Nasal cavity respiratory epithelium epithelial cell of viscerocranial mucosa (primary cell): ENCODE results near the gene NR1H2. TPM values are rescaled to one million over a fixed set of nuclear protein-coding genes. Genes with fewer than 3 reads are reported as not detected.

Experiments used
- total RNA-seq: library from RNA; depleted of rRNA; stranded (reverse); fragments of >200 nt; gene quantifications from 2 replicates; pipeline ENCODE4 v1.2.3, GENCODE V29; 2014

The NR1H2 gene
- 60.1 and 69.3 TPM in 2 replicates for total RNA-seq

GRCh38 chr19:50376166-50377050 is at the start of gene NR1H2:
Gene NR1H2 (plus strand): TSS chr19:50376457. CDS start chr19:50377606, 1,149 bp downstream.

GRCh38 chr19:50329146-50329925 is 46.9 kb upstream of the NR1H2 start, which contains the start of gene KCNC3:
Gene KCNC3 (minus strand): TSS chr19:50329377. CDS start chr19:50329082, 295 bp downstream.

GRCh38 chr19:50365434-50366306 is 10.6 kb upstream of the NR1H2 start, which contains the start of gene NAPSA:
Gene NAPSA (minus strand): TSS chr19:50365639. CDS start chr19:50365621, 18 bp downstream.

DNA sequence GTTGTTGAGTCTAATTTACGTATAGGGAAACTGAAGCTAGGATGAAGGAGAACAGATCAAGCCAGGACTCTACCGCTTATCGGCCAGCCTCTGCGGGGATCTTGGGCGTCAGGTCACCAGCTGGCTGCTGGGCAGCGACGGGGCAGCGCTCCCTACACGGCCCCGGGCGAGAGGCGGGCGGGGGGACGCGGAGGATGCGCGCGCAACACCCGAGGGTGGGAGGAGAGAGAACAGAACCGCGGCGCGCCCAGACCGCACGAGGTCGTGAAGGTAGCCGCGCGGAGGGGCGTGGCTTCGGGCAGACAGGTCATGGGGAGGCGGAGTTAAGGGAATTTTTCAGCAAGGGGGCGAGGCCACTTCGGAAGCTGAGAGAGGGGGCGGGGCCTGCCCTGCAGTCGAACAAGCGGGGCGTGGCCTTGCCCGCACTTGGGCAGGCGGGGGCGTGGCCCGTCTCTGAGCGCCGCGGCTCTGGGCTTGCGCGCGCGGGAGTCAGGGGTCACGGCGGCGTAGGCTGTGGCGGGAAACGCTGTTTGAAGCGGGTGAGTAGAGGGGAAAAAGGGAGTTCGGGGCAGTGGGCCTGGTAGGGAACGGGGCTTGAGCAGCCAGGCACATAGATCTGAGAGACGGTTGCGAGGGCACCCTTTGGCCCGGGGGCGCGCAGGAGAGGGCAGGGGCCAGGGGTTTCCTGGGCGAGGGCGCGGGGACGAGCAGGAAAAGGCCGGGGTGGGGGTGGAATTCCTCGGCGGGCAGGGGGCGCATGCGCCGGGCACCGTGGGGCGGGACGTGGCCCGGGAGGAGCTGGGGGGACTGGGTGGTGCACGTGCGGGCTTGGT is 7.8 kb downstream of the NR1H2 start, which contains the start of gene POLD1:
POLD1 (plus strand) TSS at position 496 of the 833 bp plus-strand sequence. CDS start 14,505 bp downstream, outside the sequence.

DNA sequence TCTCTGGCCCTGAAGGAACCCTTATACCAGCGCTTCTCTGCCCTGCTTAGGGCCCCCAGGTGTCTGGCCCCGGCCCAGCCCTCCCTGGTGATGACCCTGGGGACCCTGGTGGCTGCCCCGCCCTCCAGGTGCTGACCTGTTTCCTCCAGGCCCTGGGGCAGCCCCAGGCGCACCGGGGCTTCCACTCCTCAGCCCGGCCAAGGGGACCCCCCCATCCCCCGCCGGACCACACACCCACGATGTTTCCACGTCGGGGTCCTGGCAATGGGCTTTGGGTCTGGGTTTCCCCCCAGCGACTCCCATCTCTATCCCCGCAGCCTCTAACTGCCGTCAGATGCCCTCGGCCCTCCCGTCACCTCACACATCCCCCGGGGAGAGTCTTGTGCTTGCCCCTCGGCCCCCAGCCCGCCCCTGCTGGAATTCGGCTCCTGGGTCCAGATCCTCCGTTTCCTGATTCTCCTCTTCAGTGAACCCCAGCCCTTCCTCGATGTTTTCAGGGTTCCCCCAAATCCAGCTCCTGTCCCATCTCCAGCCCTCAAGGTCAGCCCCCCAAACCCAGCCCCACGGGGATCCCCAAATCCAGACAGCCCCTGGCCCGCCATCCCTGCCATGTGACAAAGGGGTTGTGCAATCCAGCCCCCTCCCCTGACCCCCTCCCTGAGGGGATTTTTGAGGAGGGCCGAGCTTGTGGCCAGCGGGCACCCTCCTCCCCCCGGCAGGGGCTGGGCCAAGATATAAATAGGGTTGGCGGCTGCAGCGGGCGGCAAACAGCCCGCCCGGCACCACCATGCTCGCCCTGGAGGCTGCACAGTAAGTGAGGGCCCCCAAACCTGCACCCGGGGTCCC is 42.1 kb downstream of the NR1H2 start, which contains the start of gene SPIB:
SPIB (plus strand) TSS at position 763 of the 846 bp plus-strand sequence; CDS start at position 788, 25 bp downstream.

GRCh38 chr19:50432221-50433028 is 56.2 kb downstream of the NR1H2 start, which contains the start of gene MYBPC2:
Gene MYBPC2 (plus strand): TSS chr19:50432892. CDS start chr19:50432954, 62 bp downstream.

Other genes with a start within 250 kb of the NR1H2 start
- gene IZUMO2, start 213.2 kb upstream of the NR1H2 start, total RNA-seq: not detected in 2 replicates
- gene MYH14, start 172.8 kb upstream of the NR1H2 start, total RNA-seq: 3.1 and 34.3 TPM in 2 replicates
- under 0.01 and 0.36 TPM in 2 replicates for gene KCNC3, start 47.1 kb upstream of the NR1H2 start, total RNA-seq
- under 0.01 and 0.78 TPM in 2 replicates for gene NAPSA, start 10.8 kb upstream of the NR1H2 start, total RNA-seq
- 25.6 and 27.7 TPM in 2 replicates for gene POLD1, start 7.9 kb downstream of the NR1H2 start, total RNA-seq
- not detected in 2 replicates for gene SPIB, start 42.5 kb downstream of the NR1H2 start, total RNA-seq
- not detected in 2 replicates for gene MYBPC2, start 56.4 kb downstream of the NR1H2 start, total RNA-seq
- gene EMC10, start 100.0 kb downstream of the NR1H2 start, total RNA-seq: 29.4 and 44.4 TPM in 2 replicates
- 0.68 and 1.4 TPM in 2 replicates for gene GARIN5A, start 100.4 kb downstream of the NR1H2 start, total RNA-seq
- gene JOSD2, start 134.7 kb downstream of the NR1H2 start, total RNA-seq: 14.4 and 19.5 TPM in 2 replicates
- gene ASPDH, start 137.5 kb downstream of the NR1H2 start, total RNA-seq: not detected in 2 replicates
- gene LRRC4B, start 192.0 kb downstream of the NR1H2 start, total RNA-seq: not detected in 2 replicates